GM19023 (cell line): Measurements from ENCODE around the gene RER1.
A peak's percentile ranks its signal among the peaks of the same experiment; 100 is the strongest.

ENCODE experiments used
- ATAC-seq: cut with Tn5 transposase; IDR thresholded peaks from one replicate; pipeline ENCODE4 v1.9.1; 2021; ENCODE audit warnings: mild to moderate bottlenecking, moderate library complexity; ENCODE audit not compliant: unreplicated experiment

Gene RER1

DNA sequence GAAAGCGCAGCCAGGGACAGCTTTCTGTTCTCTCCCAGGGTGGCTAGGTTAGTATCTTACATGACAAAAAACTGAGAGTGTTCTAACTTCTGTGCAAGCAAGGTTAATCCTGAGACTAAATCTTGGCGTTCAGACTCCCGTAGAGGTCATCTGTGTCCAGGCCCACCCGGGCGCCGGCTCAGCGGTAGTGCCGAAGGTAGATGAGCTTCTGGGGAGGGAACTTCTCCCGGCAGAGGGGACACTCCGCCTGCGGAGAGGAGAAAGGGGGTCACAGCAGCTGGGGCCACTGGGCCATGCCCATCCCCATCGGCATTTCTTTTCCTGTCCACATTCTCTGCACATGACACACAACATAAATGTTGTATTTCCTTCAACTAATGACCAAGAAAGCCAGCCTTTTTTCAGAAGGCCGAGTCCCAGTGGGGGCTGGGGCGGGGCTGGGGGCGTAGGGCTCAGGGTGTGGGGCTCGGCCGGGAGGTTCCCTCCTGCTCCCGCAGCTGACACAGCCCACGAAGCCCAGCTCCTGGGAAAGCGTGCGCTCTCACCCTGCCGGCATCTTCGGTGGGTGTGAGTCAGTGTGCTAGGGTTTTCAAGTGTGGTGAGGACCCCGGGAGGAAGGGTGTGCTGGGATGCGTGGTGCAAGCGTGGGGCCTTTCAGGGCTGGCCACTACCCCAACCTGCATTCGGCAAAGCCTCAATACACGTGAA is 14.1 kb downstream of the RER1 start:
- ATAC-seq = no peak

DNA sequence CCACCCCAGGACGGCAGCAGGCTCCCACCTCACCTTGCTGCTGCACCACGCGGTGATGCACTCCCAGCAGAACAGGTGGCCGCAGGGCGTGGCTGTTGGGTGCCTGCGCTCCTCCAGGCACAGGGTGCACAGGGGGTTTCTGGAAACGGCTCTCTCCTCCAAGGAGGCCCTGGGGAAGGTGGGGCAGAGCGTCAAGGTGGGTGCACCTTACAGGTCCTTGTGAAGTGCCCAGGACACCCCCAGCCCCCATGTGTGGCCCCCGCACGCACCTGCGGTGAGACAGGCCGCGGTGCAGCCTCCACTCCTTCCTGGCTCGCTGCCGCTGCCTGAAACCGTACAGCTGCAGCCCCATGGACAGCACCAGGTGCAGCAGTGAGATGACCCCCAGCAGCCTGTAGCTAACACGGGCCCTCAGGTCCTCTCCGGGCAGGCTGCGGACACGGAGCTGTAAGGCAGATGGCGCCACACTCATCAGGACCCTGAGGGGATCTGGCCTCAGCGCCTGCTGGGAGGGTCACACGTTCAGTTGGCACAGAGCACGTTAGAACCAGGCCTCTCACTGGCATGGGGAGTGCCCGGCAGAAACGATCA is 14.9 kb downstream of the RER1 start:
- ATAC-seq = no peak

DNA sequence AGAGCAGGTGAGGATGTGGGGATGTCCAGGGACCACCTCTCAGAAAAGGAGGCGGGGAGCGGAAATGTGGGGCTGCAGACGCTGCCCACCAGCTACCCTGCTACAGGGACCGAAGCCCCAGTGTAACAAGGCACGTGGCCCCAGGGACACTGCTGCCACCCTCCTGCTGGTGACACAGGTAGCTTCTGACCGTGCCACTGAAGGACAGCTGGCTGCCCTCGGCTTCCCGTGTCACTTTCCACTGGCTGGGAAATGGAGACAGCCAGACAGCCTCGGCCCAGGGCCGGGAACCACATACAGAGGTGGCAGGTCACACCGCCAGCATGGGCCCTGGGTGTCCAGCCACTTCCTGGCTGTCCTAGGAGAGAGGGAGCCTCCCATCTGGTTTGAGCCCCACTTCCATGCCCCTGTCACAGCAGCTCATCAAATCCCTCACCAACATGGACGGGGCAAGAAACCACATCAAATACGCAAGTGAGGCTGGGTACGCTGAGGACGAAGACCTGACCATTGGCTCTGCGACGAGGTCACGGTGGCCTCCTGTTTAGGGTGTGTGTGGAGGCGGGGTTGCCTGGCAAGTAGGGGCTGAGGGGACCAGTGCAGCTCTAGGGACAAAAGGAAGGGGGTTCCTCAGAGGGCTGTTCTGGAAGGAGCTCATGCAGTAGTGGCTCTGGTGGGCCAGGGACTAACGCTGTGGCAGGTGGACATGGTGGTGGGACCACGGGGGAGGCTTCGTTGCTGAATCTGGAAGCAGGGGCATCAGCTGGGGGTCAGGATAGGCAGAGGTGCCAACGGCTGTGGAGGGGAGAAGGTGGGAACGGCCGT is 15.7 kb downstream of the RER1 start:
- no peak for ATAC-seq

DNA sequence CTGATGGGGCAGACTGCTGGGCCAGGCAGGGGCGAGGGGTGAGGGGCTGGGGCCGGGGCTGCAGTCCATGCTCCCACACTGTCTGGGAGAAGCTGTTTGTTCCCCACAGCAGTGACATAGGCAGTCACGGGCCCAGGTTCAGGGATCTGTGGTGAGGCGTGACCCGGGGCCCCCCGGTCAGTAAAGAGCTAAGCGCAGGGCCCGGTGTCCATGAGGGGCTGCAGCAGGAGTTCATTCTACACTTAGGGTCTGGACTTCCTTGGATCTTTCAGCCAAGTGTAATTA is 16.3 kb downstream of the RER1 start:
- no peak for ATAC-seq

DNA sequence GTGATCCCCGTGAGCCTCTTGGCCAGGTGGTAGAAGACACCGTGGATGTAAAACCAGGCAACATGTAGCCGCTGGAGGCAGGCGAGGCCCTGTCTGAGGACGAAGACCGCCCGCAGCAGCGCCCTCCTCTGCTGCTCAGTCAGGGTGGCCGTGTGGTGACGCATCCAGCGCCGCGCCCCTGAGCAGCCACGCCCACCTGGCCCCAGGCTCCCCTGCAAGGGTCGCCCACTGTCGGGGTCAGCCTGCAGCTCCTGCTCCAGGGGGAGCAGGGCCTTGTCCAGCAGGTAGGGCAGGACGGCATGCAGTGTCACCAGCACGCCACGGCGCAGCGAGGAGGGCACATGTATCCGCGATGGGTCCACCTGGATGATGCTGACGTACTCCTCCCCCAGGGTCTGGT is 16.8 kb downstream of the RER1 start:
- no peak for ATAC-seq

DNA sequence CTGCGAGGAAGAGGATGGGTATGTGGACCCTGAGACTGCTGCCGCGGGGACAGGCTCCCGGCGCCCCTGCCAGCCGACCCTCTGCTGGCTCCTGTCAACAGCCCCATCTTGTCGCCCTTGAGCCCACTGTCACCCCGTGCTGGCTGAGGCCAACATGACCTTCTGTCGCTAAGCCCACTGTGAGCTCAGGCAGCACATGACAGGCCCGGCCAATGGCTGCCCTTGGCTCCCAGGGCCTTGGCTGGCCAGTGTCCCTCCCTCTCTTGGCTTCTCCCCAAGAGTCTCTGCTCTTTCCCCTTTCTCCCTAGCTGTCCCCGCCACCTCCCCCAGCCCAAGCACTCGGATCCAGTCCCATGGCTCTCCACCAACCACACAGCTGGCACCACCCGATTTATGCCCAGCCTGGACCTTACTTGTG is 17.2 kb downstream of the RER1 start:
- ATAC-seq = no peak

DNA sequence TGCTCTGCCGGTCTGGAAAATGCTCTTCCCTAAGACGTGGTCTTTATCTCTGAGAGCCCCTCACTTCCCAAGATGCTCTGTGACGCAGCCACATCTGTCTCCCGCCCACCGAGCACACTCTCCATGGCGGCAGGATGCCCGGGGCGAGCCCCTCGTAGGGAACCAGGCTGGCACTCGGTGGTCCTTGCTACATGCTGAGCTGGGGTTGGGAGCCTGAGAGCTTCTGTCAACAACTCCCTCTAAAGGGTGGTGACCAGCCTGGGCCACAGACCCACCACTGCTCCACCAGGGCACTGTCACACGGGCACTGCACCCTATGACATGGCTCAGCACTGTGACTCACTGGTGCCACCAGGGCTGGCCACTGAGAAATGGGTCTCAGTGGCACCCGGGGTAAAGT is 18.1 kb downstream of the RER1 start:
- no peak for ATAC-seq

DNA sequence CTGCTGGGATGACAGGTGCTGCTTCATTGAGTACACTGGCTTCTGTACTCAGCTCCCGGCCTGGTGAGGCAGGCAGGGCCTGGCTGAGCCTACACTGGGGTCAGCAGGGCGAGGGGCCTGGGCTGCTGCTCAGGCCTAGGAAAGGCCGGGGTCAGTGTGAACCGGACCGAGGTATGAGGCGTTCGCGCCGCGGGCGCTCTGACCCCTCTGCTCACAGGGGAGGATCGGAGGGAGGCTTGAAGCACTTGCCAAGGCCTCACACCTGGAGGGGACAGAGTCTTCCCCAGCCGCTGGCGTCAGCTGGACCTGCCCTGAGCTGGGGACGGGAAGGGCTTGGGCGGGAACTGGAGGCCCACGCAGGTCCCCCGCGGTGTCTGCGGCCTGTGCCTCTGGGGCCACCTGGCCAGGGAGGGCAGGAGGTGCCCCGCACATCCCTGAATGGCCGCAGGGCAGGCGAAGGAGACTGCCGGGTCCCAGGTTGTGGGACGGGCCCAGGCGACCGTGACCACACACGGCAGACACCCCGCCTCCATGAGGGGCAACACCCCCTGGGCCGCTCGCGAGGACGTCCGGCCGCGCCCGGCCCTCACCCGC is 20.3 kb downstream of the RER1 start:
- peak; percentile 24 for ATAC-seq

DNA sequence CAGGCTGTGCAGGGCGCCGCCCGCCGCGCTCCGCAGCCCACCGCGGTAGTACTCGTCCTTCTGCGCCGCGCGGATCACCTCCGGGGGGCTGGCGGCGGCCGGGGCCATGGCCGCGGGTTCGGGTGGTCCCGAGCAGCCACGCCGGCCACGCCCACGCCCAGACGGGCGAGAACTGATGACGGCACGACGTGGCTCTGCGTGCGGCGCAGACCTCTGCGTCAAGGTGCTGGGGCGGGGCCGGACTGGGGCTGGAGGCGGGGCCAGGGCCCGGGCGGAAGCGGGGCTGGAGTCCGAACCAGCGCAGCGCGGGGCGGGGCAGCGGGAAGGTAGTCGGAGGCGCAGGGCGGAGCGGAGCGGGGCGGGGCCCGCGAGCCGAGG is 20.7 kb downstream of the RER1 start, which contains the start of gene PEX10:
Gene PEX10, minus strand, starts transcription at position 170 of the 378 bp plus-strand sequence. Its CDS starts 62 bp downstream, at position 108.
- ATAC-seq = peak; percentile 85

DNA sequence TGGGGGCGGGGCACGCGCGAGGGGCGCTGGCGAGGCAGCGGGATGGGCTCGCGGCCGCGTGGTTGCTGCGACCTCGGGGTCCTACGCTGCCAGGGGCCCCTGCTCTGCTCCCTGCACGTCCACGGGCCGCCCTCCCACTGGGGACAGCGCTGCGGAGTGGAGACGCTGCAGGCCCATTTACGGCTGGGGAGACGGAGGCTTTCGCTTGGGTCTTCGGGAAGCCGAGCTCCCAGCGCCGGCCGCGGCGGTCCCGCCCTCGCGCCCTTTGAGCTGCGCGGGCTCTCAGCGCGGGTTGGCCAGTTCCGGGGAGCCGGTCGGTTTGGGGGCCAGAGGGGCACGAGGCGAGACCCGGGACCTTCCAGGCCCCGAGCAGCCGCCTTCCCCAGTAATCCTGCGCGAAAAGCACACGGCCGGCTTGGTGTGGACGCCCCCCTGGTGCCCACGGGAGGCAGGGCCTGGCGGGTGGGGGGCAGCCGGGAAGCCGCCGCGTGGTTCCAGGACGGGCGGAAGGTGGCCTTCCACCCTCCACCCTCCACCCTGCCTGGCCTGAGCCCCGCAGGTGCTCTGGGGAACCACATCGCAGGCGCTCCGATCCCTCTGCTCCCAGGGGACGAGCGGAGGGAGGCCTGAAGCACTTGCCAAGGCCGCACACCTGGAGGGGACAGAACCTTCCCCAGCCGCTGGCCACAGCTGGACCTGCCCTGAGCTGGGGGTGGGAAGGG is 21.3 kb downstream of the RER1 start:
- ATAC-seq = peak; percentile 17

DNA sequence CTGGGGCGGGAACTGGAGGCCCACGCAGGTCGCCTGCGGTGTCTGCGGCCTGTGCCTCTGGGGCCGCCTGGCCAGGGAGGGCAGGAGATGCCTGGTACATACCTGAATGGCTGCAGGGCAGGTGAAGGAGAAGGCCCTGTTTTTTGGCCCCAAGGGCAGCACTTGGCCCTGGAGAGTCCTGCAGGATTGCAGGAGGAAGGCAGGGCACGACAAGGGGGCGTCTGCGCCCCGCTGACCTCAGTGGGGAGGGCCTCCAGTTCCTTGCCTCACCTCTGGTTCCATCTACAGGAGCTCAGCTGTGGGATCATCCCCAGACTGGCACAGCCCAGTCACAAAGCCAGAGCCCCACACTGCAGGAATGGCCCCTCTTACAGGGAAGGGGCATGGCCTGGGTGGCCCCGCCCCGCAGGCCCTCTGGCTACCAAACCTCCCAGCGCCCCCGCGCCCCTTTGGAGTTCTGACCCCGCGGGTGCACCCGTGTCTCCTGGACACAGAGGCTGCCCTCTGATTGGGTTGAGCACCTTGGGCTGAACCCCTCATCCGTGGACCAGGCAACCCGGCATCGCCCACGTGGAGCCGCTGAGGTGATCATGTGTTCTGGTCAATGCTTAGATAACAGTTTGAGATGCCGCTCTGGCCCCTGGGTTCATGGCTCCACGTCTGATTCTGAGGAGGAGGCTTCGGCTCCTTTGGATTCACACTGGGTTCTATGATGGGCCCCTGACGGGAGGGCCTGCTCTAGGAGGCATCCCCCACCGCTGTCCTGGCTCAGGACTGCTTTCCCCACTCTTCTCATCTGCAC is 22.1 kb downstream of the RER1 start:
- ATAC-seq = no peak

DNA sequence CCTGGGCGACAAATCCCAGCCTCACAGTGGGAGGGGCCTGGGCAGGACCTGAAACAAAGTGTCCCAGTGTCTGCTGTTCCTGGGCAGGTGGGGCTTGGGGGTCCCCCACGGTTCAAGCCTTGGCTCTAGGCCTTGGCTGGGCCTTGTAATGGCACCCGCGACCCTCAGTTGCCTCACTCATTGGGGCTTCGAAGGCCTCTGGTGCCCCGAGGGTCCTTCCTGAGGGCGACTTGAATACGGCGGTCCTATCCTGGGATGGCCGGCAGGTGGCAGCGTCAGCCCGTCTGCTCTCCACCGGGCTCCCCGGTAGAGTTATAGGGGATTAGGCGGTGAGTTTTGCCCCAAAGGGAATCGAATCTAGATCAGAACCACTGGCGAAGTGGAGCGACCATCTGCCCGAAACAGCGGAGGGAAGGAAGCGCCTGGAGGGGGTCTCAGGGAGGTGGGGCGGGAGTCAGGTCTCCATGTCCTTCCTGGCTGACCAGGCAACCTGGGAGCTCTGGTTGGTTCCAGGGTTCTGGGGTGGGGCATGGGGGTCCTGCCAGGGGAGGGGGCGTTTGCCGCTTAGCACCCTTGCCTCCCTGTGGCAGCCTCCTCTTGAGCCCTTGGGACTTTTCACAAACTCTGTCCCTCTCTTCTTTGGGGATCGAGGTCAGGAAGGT is 22.8 kb downstream of the RER1 start:
- no peak for ATAC-seq

DNA sequence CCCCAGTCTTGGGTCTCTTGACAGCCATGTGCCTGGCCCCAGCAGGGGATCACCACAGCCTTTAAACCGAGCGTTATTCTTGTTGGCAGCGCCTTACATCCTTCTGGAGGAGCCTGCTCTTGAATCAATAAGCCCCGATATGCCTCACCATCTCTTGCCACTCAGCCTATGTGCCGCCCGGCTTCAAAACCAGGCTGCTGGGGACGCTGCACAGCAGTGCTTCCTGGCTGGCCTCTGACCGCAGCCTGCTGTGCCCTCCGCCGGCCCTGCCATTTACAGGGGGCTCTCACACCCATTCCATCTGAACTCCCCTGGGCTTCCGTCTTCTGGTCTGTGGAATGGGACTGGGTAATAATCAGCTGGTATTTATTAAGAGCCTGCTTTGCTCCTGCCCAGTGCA is 23.7 kb downstream of the RER1 start:
- ATAC-seq = no peak

DNA sequence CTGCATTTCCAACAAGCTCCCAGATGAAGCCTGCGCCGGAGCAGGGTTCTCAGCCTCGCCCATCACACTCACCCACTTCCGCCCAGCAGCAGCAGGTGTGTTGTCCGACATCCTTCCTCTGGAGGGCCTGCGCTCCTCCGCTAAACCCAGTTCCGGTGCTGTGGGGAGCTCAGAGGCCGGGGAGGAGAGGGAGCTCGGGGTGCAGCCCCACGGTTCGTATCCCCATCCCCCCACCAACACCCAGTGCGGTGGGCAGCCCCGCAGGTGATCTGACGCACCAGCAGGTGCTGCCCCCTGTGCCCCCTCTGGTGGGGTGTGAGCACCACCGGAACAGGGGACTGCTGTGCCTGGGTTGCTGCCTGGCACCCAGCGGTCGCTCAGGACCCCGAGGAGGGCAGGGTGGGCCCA is 24.2 kb downstream of the RER1 start:
- no peak for ATAC-seq

DNA sequence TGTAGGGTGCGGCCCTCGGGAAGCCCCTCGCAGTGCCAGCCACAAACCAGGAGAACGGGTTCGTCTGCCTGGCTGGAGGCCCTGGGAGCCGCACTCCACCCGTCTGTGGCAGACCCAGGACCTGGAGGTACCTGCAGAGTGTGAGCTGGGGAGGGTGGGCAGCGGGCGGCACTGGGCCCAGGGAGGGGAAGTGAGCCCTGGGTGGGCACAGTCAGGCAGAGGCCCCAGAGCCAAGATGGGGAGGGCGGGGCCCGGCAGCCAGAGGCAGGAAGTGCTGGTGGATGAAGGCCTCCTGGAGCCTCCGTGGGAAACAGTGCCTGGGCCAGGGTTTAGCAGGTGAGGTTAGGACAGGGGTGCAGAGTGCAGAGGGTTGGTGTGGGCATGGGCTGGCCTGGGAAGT is 24.8 kb downstream of the RER1 start:
- ATAC-seq = no peak

DNA sequence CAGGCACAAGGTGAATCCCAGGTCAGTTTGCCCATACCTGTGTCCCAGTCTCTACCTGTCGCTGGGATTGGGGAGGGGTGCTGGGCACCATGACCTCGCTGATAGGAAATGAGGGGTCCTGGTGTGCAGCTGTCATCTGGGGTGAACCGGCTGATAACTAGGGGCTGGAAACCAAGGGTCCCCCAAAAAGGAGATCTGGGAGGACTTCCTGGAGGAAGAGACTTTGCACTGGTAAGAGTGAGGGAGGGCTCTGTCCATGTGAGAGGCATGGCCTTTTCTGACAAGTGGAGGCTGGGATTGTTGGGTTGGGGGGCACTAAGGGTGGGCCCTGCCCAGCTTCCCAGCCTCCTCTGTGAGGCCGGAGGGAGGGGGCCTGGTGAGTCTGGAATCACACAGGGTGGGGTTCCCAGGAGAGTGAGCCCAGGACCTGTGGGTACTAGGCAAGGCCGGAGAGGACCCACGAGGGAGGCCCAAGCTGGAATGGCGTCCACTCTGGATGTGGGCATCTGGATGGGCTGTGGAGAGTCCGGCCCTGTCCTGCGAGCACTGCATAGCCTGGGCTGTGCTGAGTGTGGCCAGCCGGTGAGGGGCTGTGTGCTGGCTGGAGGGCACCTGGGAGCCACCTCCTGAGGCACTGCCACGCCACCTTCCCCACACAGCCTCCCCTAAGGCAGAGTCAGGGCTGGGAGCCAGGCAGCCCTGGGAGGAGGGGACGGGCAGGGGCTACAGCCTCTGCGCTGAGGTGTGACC is 25.6 kb downstream of the RER1 start:
- ATAC-seq = no peak

DNA sequence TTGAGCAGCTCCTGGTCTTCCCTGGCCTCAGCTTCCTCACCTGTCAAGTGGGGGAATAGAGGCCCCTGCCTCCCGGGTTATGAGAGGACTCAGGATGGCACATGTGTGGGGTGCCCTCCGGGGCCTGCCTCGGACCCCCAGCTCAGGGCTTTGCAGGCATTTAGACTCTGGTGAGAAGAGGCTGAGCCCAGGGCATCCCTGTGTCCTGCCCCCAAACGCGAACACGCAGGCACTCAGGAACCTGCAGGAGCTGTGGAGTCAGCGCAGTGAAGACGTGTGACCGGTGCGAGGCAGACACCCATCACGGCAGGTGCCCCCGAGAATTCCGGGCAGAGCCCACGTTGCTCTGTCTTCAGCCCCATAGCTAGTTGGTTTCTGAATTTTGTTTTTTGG is 26.2 kb downstream of the RER1 start:
- ATAC-seq = no peak

DNA sequence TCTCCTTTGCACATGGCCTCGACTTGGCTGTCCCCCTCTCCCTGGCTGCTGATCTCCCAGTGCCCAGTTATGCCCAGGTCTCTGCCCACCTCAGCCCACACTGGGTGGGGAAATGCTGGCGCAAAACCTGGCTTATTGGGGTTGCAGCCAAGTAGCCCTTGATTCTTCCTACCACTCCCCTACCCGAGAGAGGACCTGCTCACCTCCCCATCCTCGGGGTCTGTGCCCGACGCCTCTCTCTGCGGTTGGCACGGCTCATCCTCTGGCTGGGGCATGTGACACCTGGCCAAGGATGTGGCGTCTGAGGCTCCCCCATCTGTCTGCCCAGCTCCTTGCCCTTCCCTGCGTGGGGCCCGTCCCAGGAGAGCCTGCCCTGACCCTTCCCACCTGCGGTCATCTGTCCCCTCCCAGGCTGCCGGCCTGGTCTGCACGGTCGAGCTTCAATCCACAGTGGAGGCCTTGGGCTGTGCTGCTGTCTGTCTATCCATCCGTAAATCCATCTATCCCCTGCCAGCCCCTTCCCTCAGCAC is 27.2 kb downstream of the RER1 start:
- ATAC-seq = no peak

DNA sequence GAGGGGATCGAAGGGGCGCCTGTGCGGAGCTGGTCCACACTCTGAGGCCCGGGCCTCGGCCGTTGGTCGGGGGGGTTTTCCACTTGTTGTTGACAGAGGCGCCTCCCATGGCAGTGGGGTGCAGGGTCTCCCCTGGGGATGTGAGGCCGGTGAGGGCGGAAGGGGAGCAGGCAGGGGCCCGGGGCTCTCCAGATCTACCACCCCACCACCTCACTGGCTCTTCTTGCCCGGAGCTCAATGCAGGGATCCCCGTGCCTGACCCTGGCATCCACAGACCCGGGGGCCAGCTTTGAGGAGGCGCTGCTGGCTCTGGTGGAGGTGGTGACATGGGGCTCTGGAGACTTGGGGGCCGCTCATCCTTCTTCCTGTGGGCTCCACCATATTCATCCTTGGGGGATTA is 27.8 kb downstream of the RER1 start:
- no peak for ATAC-seq
